K562 (cell line): Measurements from ENCODE around the gene DDX5. TPM values are rescaled to one million over a fixed set of nuclear protein-coding genes. Genes with fewer than 3 reads are reported as not detected.

ENCODE experiments used
- ATAC-seq: fragments of 200-7000 bp; cut with Tn5 transposase; 3 replicates; pipeline ENCODE4 v1.9.1; 2020; ENCODE audit warnings: moderate library complexity
- BruUV-seq: library from RNA; stranded (reverse); fragments of 400-500 nt; replicated peaks from 2 replicates; lab custom pipeline; 2021; lab: Mats Ljungman, UMichigan
- CTCF ChIA-PET: fragments of 300-600 bp; formaldehyde crosslinking; extraction: SDS; loops from one replicate; lab custom pipeline; 2021; ENCODE audit warnings: low intra/inter-chr PET ratio; lab: Yijun Ruan, JAX
- POLR2A ChIA-PET: fragments of 300-600, 350-650 bp; sonication (Branson Sonifier 250); formaldehyde crosslinking; extraction: SDS; loops from one replicate; lab custom pipeline; 2021; ENCODE audit warnings: antibody characterized with exemption, inconsistent platforms; lab: Yijun Ruan, JAX
- DNase-seq, 4 experiments: peaks; one replicate each; pipeline versions ENCODE4 v3.0.0 to v3.0.0-alpha.2; 2011 to 2018; ENCODE audit warnings: low spot score in 3 of 4, mixed read lengths in 3 of 4; ENCODE audit errors: extremely low read depth in 1 of 4
- FAIRE-seq: peaks from 2 replicates; lab custom pipeline; 2011; peaks lifted over from hg19 to GRCh38; lab: Jason Lieb, UNC
- H2AFZ ChIP-seq: 2 replicates; pipeline ENCODE4 v1.6.0; 2011; ENCODE audit warnings: low read depth, low read length, control low read depth, inconsistent platforms
- H3K27ac ChIP-seq: fragments of 200-600 bp; 3 replicates; pipeline ENCODE4 v1.8.0; 2011; ENCODE audit warnings: low read depth, mild to moderate bottlenecking, control low read depth, inconsistent platforms, low read length, moderate library complexity, mixed read lengths; ENCODE audit errors: extremely low read depth
- H3K27me3 ChIP-seq, 2 experiments: fragments of 300-600 bp in 1 of 2; 2 replicates in 1 of 2; 3 replicates in 1 of 2; pipeline versions ENCODE4 v1.6.0 to v1.8.0; 2011; ENCODE audit warnings: inconsistent platforms in 2 of 2, low read length in 2 of 2, mild to moderate bottlenecking in 1 of 2, mixed read lengths in 1 of 2, moderate library complexity in 1 of 2; ENCODE audit not compliant: control insufficient read depth in 2 of 2, insufficient read depth in 2 of 2
- H3K36me3 ChIP-seq: fragments of 300-600 bp; 3 replicates; pipeline ENCODE4 v1.8.0; 2011; ENCODE audit warnings: mild to moderate bottlenecking, low read length, inconsistent platforms; ENCODE audit not compliant: control insufficient read depth, insufficient read depth
- H3K4me1 ChIP-seq, 2 experiments: fragments of 200-600 bp in 1 of 2; replicated peaks in 1 of 2; 2 replicates in 1 of 2; 3 replicates in 1 of 2; pipeline versions ENCODE4 v1.5.1 to v1.8.0; 2011; ENCODE audit warnings: inconsistent platforms in 2 of 2, low read length in 2 of 2, mild to moderate bottlenecking in 1 of 2, mixed read lengths in 1 of 2, moderate library complexity in 1 of 2; ENCODE audit not compliant: control insufficient read depth in 2 of 2, insufficient read depth in 2 of 2
- H3K4me2 ChIP-seq: 2 replicates; pipeline ENCODE4 v1.6.1; 2011; ENCODE audit warnings: low read length, control low read depth, inconsistent platforms, mixed read lengths; ENCODE audit not compliant: insufficient read depth
- H3K4me3 ChIP-seq: fragments of 200-600 bp; sonication (generic), shearing (Covaris generic); 2 replicates; pipeline ENCODE4 v1.5.1; 2016; ENCODE audit warnings: control low read depth, inconsistent platforms
- H3K79me2 ChIP-seq: fragments of 200-600 bp; 3 replicates; pipeline ENCODE4 v1.8.0; 2011; ENCODE audit warnings: low read length, inconsistent platforms; ENCODE audit not compliant: control insufficient read depth, insufficient read depth
- H3K9ac ChIP-seq, 2 experiments: 2 replicates each; pipeline versions ENCODE4 v1.6.0 to v1.6.1; 2011; ENCODE audit warnings: low read depth in 2 of 2, low read length in 2 of 2, control low read depth in 1 of 2, inconsistent platforms in 1 of 2, mild to moderate bottlenecking in 1 of 2, mixed read lengths in 1 of 2; ENCODE audit not compliant: insufficient read depth in 1 of 2
- H3K9me1 ChIP-seq: one replicate; pipeline ENCODE4 v1.6.0; 2011; ENCODE audit warnings: inconsistent platforms, mild to moderate bottlenecking, low read length, moderate library complexity; ENCODE audit not compliant: control insufficient read depth, insufficient read depth
- H3K9me3 ChIP-seq: replicated peaks from 2 replicates; pipeline ENCODE4 v1.5.1; 2011; ENCODE audit warnings: low read depth, low read length, inconsistent platforms; ENCODE audit not compliant: control insufficient read depth, insufficient read depth
- H4K20me1 ChIP-seq: replicated peaks from 2 replicates; pipeline ENCODE4 v1.6.1; 2011; ENCODE audit warnings: low read length, inconsistent platforms, mixed read lengths; ENCODE audit not compliant: control insufficient read depth, insufficient read depth
- ELK3 ChIP-seq: fragments of 450-650 bp; formaldehyde crosslinking; IDR thresholded peaks from 2 replicates; pipeline ENCODE4 v1.4.0; 2020; ENCODE audit warnings: mild to moderate bottlenecking
- FOSL1 ChIP-seq: fragments of 200-800 bp; sonication (Bioruptor generic); conservative IDR thresholded peaks from 2 replicates; pipeline ENCODE4 v1.6.1; 2016; ENCODE audit warnings: missing genetic modification characterization, missing compliant biosample characterization
- JUN ChIP-seq, 2 experiments: sonication (generic) in 1 of 2; formaldehyde crosslinking in 1 of 2; IDR thresholded peaks; 2 replicates each; pipeline versions ENCODE4 v1.6.1 to v1.8.0; 2012 to 2022; ENCODE audit warnings: borderline replicate concordance in 2 of 2, mild to moderate bottlenecking in 2 of 2, improper control_type of control experiment in 1 of 2, low read depth in 1 of 2, low read length in 1 of 2, missing genetic modification reagents in 1 of 2
- PHB ChIP-seq: fragments of 250-450 bp; sonication (Bioruptor Pico); IDR thresholded peaks from 2 replicates; pipeline ENCODE4 v1.5.0; 2021
- PPARD ChIP-seq: fragments of 250-450 bp; sonication (Bioruptor Pico); IDR thresholded peaks from 2 replicates; pipeline ENCODE4 v1.8.0; 2022; ENCODE audit warnings: inconsistent platforms, mild to moderate bottlenecking, moderate library complexity
- PTRF ChIP-seq: fragments of 450-650 bp; IDR thresholded peaks from 2 replicates; pipeline ENCODE4 v1.6.1; 2016; ENCODE audit warnings: mild to moderate bottlenecking, missing genetic modification characterization, missing compliant biosample characterization
- SMAD2 ChIP-seq: fragments of 150-350 bp; IDR thresholded peaks from 2 replicates; pipeline ENCODE4 v1.6.1; 2014; ENCODE audit warnings: low read depth, mild to moderate bottlenecking, low read length
- ZBTB17 ChIP-seq: fragments of 450-650 bp; formaldehyde crosslinking; IDR thresholded peaks from 2 replicates; pipeline ENCODE4 v1.4.0; 2020; ENCODE audit warnings: mild to moderate bottlenecking
- ZNF224 ChIP-seq: sonication (generic); formaldehyde crosslinking; IDR thresholded peaks from 2 replicates; pipeline ENCODE4 v1.8.0; 2022; ENCODE audit warnings: mild to moderate bottlenecking, missing genetic modification reagents
- ZNF444 ChIP-seq: fragments of 250-450 bp; sonication (Bioruptor Pico); IDR thresholded peaks from 2 replicates; pipeline ENCODE4 v1.4.0; 2020; ENCODE audit warnings: mild to moderate bottlenecking, moderate library complexity
- WGBS: fragments of 100-300 bp; shearing (Covaris generic); methylation state at CpG from one replicate; pipeline ENCODE4 v1.1.6; 2016; ENCODE audit warnings: low coverage, mixed read lengths; ENCODE audit not compliant: insufficient coverage; ENCODE audit errors: missing lambda C conversion rate; 5-methylcytosine and 5-hydroxymethylcytosine counted together
- in situ Hi-C: fragments of 300-500 bp; cut with MboI; formaldehyde crosslinking; loops from 4 replicates; pipeline ENCODE4 v1.15.0; 2018; ENCODE audit warnings: inconsistent platforms, mixed read lengths
- intact Hi-C: fragments of 100-400 bp; cut with micrococcal nuclease; formaldehyde crosslinking; loops from 2 replicates; pipeline ENCODE4 v1.14.2; 2022
- polyA plus RNA-seq, 8 experiments: library from polyadenylated mRNA; depleted of rRNA in 4 of 8; stranded (reverse) in 5 of 8; unstranded in 3 of 8; fragments of >200 nt; fragmentation: Nextera tagmentation in 2 of 8; fragmentation: Illumina TruSeq in 1 of 8; extraction: Ambion mirVana in 2 of 8; extraction: Trizol in 1 of 8; gene quantifications; 2 replicates each; pipeline versions ENCODE4 v1.2.1 to v1.2.3, GENCODE V29; 2011 to 2014; ENCODE audit warnings: inconsistent platforms in 1 of 8, missing spikeins in 1 of 8
- total RNA-seq, 7 experiments: library from RNA; depleted of rRNA in 6 of 7; stranded (reverse); fragments of >200 nt in 6 of 7; fragmentation: Illumina TruSeq in 2 of 7; extraction: Trizol in 2 of 7; gene quantifications; 2 replicates each; pipeline versions ENCODE4 v1.2.1 to v1.2.3, GENCODE V29; 2011 to 2021; ENCODE audit warnings: low replicate concordance in 1 of 7
- TF ChIP-seq, protein P1 (sequence below): fragments of 250-450 bp; sonication (Bioruptor Pico); IDR thresholded peaks from 2 replicates; pipeline ENCODE4 v1.8.0; 2022; ENCODE audit warnings: inconsistent platforms, mild to moderate bottlenecking, moderate library complexity, borderline replicate concordance

DDX5 gene
- total and polyA plus RNA-seq, 9 of the 15 experiments (the other 6 are each of a cell fraction or from before 2014, with no cell fraction given) = 306 to 1,639 (median 604) TPM

- TF ChIP-seq ZNF224 (CRISPR knock-in tag) = no peak
- TF ChIP-seq PPARD (CRISPR knock-in tag) = no peak
Observed at GRCh38 chr17:64532409-64532808, 26.3 kb upstream of the DDX5 start (continued).

- POLR2A ChIA-PET = interaction anchor here (0.6 to 4.1 kb wide), 3 partner anchors 12 to 1476 kb away, joined by 3 to 36 read pairs (median 4); partner anchors contain the start of genes CEP95 and DDX5
- intact Hi-C loops = loop anchor here (10.0 kb wide), 1 partner anchor 113 kb away; no protein-coding TSS in a partner anchor
- H3K36me3 ChIP-seq = peaks cover 99% of the 10 kb centered on the region
Observed at GRCh38 chr17:64531955-64532371, 25.9 kb upstream of the DDX5 start.

More at GRCh38 chr17:64531955-64532371, 25.9 kb upstream of the DDX5 start:
- H3K4me3 ChIP-seq = no peak overlapping the region
- H2AFZ ChIP-seq = no peak overlapping the region
- 92% methylated on average over 5 of the region's 5 CpGs for WGBS
- CTCF ChIA-PET = no interaction called here
- H3K27ac ChIP-seq = no peak overlapping the region
- no peaks in the 10 kb centered on the region for H4K20me1 ChIP-seq
- H3K9me3 ChIP-seq = no peaks in the 10 kb centered on the region
- H3K79me2 ChIP-seq = no peaks in the 10 kb centered on the region
- FAIRE-seq (no peak), DNase-seq (no peak)
- peaks cover 0 to 10% of the 10 kb centered on the region in 2 experiments; a peak in 3 of 5 replicates for H3K4me1 ChIP-seq
- H3K9ac ChIP-seq = no peak overlapping the region
- H3K4me2 ChIP-seq = no peak overlapping the region
- H3K9me1 ChIP-seq = no peaks in the 10 kb centered on the region
- TF ChIP-seq, protein P1, sequence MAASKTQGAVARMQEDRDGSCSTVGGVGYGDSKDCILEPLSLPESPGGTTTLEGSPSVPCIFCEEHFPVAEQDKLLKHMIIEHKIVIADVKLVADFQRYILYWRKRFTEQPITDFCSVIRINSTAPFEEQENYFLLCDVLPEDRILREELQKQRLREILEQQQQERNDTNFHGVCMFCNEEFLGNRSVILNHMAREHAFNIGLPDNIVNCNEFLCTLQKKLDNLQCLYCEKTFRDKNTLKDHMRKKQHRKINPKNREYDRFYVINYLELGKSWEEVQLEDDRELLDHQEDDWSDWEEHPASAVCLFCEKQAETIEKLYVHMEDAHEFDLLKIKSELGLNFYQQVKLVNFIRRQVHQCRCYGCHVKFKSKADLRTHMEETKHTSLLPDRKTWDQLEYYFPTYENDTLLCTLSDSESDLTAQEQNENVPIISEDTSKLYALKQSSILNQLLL (CRISPR knock-in tag) = no peak
- no peak for TF ChIP-seq PHB (CRISPR knock-in tag)
- no peak for TF ChIP-seq FOSL1 (tag)
- TF ChIP-seq JUN (IDR thresholded peaks at IDR 0.05; ENCODE audit: borderline replicate concordance, low read depth, low read length) = no peak
- TF ChIP-seq JUN (CRISPR knock-in tag; IDR thresholded peaks at IDR 0.05; ENCODE audit: borderline replicate concordance) = no peak
- no peak for TF ChIP-seq ELK3 (CRISPR knock-in tag)
- no peak for TF ChIP-seq ZBTB17 (CRISPR knock-in tag)
- no peak for TF ChIP-seq SMAD2
- no peak for TF ChIP-seq ZNF444
- TF ChIP-seq PTRF (tag) = no peak
- TF ChIP-seq, all 486 proteins: peak for 0
- no peaks in the 10 kb centered on the region for H3K27me3 ChIP-seq
- in situ Hi-C loops = no loop called here
- BruUV-seq = no TSS peak
- ATAC-seq = no peak
